Left lung (tissue), 10 donors: Measurements from ENCODE around the gene CENPB. TPM values are rescaled to one million over a fixed set of nuclear protein-coding genes. Genes with fewer than 3 reads are reported as not detected.
A peak's percentile ranks its signal among the peaks of the same experiment; 100 is the strongest.

Experiments
- ATAC-seq: fragments of 200-7000 bp; cut with Tn5 transposase; one replicate; pipeline ENCODE4 v1.9.1; 2020; ENCODE audit warnings: moderate library complexity
- DNase-seq, 4 donors: peaks; one replicate each; pipeline ENCODE4 v3.0.0-alpha.2; 2013 to 2020
- H3K27ac ChIP-seq, 2 donors: fragments of 200-600 bp; sonication (generic) in 1 of 2; one replicate each; pipeline versions ENCODE4 v1.5.0 to v1.8.0; 2020 to 2021
- H3K27me3 ChIP-seq, 2 donors: fragments of 200-600 bp; sonication (generic) in 1 of 2; one replicate each; pipeline versions ENCODE4 v1.5.0 to v1.8.0; 2020 to 2021
- H3K36me3 ChIP-seq, 2 donors: fragments of 200-600 bp; sonication (generic) in 1 of 2; one replicate each; pipeline versions ENCODE4 v1.5.0 to v1.8.0; 2020 to 2021
- H3K4me1 ChIP-seq, 2 donors: fragments of 200-600 bp; one replicate each; pipeline ENCODE4 v1.8.0; 2021
- H3K4me3 ChIP-seq, 2 donors: fragments of 200-600 bp; sonication (generic) in 1 of 2; one replicate each; pipeline versions ENCODE4 v1.5.0 to v1.8.0; 2020 to 2021; ENCODE audit warnings: mild to moderate bottlenecking in 1 of 2
- H3K9me3 ChIP-seq, 2 donors: fragments of 200-600 bp; sonication (generic) in 1 of 2; one replicate each; pipeline versions ENCODE4 v1.5.0 to v1.8.0; 2020 to 2021
- intact Hi-C, 2 donors: fragments of 100-400 bp; cut with DNase I; formaldehyde crosslinking; loops; one replicate each; pipeline versions ENCODE4 v1.11.2 to v1.14.2; 2022
- polyA plus RNA-seq, 6 donors: library from polyadenylated mRNA; unstranded; fragments of 120-200 nt; gene quantifications; one replicate each; pipeline ENCODE4 v1.2.1, GENCODE V29; 2013; ENCODE audit not compliant: insufficient read length in 6 of 6
- total RNA-seq, 2 donors: library from RNA; stranded (reverse); fragmentation: NEBNext Ultra II Directional; extraction: Animal tissue kit (Norgen Biotek cat#: 25700); gene quantifications; one replicate each; pipeline ENCODE4 v1.2.1, GENCODE V29; 2021
- TF ChIP-seq, protein P1 (sequence below), 2 donors: fragments of 200-600 bp; sonication (generic) in 1 of 2; IDR thresholded peaks; one replicate each; pipeline versions ENCODE4 v1.5.0 to v1.8.0; 2021; ENCODE audit warnings: antibody characterized with exemption in 2 of 2
- donor health status: DM: no; HTN: yes; CAD: no.
- donor health status: DM: no; HTN: no; CAD: no.

The CENPB gene
- total and polyA plus RNA-seq, 8 donors: 38.0 to 94.5 (median 53.4) TPM

DNA sequence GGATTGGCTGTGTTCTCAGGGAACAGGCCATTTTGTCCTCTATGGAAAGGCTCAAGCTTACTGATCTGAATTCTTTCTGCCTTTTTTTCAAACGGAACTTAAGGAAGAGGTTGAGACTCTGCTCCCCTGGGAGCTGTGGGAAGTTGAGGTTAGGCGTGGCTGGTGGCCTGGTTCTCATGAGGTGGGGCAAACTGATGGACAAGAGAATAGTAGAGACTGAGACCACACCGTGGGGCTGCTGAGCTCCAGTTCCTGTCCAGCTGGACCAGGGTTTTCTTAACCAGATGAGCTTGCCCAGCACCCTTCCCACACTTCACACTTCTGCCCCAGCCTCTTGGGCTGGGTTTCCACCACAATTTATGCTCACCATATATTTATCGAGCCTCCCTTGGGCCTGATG lies 39.9 kb upstream of the CENPB start:
- intact Hi-C loops: no loop called here
- no peak for ATAC-seq
- peaks cover 0 to 46% of the 10 kb centered on the region in 2 donors for H3K36me3 ChIP-seq

DNA sequence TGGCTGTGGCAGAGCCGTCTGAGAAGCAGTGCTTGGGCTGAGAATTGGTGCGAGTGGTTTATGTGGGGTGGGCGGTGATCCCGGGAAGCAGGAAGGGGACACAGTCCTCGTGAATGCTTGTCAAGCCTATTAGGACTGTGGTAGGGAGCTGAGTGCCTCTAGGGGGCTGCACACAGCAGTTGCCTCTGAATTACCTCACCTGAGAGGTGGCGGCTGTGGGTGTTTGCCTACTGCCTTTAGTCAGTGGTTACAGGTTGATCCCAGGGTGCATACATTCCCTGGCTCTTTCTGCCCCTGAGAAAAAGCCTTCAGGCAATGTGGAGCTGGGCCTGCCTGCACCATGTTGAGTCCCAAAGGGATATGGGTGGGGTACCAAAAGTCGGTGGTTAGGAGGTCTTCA lies 39.0 kb upstream of the CENPB start:
- ATAC-seq (no peak), DNase-seq (no peak)
- Histone ChIP-seq H3K4me3 (no peak overlapping the region), H3K27ac (no peak overlapping the region), H3K4me1 (peaks cover 0 to 8% of the 10 kb centered on the region in 2 donors), H3K36me3 (peaks cover 0 to 46% of the 10 kb centered on the region in 2 donors), H3K27me3 (no peaks in the 10 kb centered on the region), H3K9me3 (no peaks in the 10 kb centered on the region)
- TF ChIP-seq, protein P1, sequence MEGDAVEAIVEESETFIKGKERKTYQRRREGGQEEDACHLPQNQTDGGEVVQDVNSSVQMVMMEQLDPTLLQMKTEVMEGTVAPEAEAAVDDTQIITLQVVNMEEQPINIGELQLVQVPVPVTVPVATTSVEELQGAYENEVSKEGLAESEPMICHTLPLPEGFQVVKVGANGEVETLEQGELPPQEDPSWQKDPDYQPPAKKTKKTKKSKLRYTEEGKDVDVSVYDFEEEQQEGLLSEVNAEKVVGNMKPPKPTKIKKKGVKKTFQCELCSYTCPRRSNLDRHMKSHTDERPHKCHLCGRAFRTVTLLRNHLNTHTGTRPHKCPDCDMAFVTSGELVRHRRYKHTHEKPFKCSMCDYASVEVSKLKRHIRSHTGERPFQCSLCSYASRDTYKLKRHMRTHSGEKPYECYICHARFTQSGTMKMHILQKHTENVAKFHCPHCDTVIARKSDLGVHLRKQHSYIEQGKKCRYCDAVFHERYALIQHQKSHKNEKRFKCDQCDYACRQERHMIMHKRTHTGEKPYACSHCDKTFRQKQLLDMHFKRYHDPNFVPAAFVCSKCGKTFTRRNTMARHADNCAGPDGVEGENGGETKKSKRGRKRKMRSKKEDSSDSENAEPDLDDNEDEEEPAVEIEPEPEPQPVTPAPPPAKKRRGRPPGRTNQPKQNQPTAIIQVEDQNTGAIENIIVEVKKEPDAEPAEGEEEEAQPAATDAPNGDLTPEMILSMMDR (IDR thresholded peaks at IDR 0.05): no peak
- intact Hi-C loops: no loop called here

More for the DNA sequence above, 39.9 kb upstream of the CENPB start:
- no peak overlapping the region for H3K4me3 ChIP-seq
- H3K27me3 ChIP-seq: no peaks in the 10 kb centered on the region
- H3K4me1 ChIP-seq: peaks cover 0 to 3% of the 10 kb centered on the region in 2 donors
- H3K27ac ChIP-seq: no peak overlapping the region
- DNase-seq: no peak
- TF ChIP-seq, protein P1 (IDR thresholded peaks at IDR 0.05): no peak
- no peaks in the 10 kb centered on the region for H3K9me3 ChIP-seq

DNA sequence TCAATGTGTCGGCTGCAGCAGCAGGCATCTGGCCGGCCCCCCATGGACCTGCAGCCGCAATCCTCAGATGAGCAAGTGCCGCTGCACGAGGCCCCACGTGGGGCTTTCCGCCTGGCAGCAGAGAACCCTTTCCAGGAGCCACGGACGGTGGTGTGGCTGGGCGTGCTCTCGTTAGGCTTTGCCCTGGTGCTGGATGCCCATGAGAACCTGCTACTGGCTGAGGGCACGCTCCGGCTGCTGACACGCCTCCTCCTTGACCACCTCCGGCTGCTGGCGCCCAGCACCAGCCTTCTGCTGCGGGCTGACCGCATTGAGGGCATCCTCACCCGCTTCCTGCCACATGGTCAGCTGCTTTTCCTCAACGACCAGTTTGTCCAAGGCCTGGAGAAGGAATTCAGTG lies 37.3 kb upstream of the CENPB start:
- H3K27ac ChIP-seq: no peak overlapping the region
- TF ChIP-seq, protein P1 (IDR thresholded peaks at IDR 0.05): no peak
- H3K27me3 ChIP-seq: no peaks in the 10 kb centered on the region
- peak in 1 of 4 donors; percentile 73 for DNase-seq
- H3K9me3 ChIP-seq: no peaks in the 10 kb centered on the region
- H3K4me3 ChIP-seq: no peak overlapping the region
- peaks cover 0 to 46% of the 10 kb centered on the region in 2 donors for H3K36me3 ChIP-seq
- H3K4me1 ChIP-seq: peaks cover 6 to 16% of the 10 kb centered on the region in 2 donors
- no peak for ATAC-seq
- intact Hi-C loops: no loop called here

DNA sequence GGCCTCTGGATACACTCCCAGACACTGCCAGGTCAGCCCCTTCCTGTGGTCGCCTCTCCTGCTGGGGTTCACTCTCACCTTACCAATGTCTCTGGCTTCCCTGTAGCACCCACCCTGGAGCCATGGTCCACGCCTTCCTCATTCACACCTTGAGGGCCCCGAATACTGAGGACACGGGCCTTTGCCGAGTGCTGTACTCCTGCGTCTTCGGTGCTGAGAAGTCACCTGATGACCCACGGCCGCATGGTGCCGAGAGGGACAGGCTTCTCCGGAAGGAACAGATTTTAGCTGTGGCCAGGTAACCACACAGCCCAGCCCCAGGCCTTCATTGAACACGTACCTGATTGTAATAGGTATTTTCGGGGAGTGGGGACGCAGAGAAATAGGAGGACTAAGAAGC lies 35.5 kb upstream of the CENPB start:
- no peak for ATAC-seq
- H3K4me1 ChIP-seq: peaks cover 14 to 31% of the 10 kb centered on the region in 2 donors
- H3K4me3 ChIP-seq: no peak overlapping the region
- no peaks in the 10 kb centered on the region for H3K27me3 ChIP-seq
- H3K27ac ChIP-seq: no peak overlapping the region
- intact Hi-C loops: no loop called here
- H3K9me3 ChIP-seq: no peaks in the 10 kb centered on the region
- peaks cover 0 to 42% of the 10 kb centered on the region in 2 donors for H3K36me3 ChIP-seq
- TF ChIP-seq, protein P1 (IDR thresholded peaks at IDR 0.05): no peak
- no peak for DNase-seq

DNA sequence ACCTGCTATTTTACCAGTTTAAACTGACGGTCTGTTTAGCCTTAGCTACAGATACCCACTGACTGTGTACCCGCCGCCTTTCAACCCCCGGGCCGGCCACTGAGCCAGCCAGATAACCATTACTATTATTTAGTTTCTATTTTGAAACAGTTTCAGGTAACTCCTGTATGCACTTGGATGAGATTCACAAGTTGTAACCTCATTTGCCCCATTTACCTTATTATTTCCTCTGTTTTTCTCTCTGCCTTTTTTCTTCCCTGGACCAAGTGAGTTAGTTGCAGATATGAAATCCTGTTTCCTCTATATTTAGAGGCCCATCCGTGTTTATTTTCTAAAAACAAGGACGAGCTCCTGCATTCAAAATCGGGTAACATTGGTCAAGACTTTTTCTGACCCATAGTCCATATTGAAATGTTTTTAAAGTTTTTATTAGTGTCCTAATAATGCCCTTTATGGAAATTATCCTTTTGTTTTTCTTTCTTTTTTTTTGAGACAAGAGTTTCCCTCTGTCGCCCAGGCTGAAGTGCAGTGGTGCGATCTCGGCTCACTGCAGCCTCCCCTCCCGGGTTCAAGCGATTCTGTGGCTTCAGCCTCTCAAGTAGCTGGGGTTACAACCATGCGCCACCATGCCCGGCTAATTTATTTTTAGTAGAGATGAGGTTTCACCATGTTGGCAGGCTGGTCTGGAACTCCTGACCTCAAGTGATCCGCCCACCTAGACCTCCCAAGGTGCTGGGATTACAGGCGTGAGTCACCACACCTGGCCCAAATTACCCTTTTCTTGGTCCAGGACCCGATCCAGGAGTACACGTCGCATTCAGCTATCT lies 34.6 kb upstream of the CENPB start:
- intact Hi-C loops: no loop called here
- Histone ChIP-seq H3K36me3 (peaks cover 0 to 38% of the 10 kb centered on the region in 2 donors), H3K27me3 (no peaks in the 10 kb centered on the region), H3K4me1 (peaks cover 14 to 32% of the 10 kb centered on the region in 2 donors), H3K4me3 (peak overlapping the region; percentile 55 to 61), H3K9me3 (no peaks in the 10 kb centered on the region), H3K27ac (peak overlapping the region; percentile 97 to 100)
- ATAC-seq: no peak
- no peak for DNase-seq
- TF ChIP-seq, protein P1 (IDR thresholded peaks at IDR 0.05): no peak
